NOMO-1 treated with DMSO at 0.1 percent for 48 hours (cell line): Measurements from ENCODE around the gene AP5Z1.
A peak's percentile ranks its signal among the peaks of the same experiment; 100 is the strongest.

Experiments used
- DNase-seq: peaks from one replicate; lab custom pipeline; 2025; ENCODE audit not compliant: unreplicated experiment; lab: John Stamatoyannopoulos, UW

Gene AP5Z1

DNA sequence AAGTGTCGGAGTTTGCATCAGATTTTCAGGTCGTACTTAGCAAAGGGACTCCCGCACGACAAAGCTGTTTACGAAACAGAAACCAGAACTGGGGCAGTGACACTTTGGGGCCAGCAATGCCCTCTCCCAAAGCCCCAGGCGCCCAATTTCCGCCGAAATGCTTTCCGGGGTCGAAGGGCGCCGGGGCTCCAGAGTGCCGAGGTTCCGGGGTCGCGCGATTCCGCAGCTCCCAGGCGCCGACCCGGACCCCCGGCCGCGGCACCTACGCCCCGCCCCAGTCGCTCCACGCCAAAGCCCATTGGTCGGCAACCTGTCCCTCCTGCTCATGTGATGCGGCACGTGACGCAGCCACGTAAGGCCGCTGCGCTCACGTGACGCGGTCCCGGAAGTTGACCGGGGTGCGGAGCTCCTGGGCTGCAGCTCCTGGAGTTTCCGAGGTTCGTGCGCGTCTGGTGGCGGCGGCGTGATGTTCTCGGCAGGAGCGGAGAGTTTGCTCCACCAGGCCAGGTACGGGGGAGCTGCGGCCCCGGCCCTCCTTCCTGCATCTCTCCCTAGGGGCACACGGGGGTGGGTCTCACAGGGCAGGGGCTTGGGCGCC, at the start of gene AP5Z1:
TSS of gene AP5Z1 (plus strand) at position 374 of the 598 bp plus-strand sequence. CDS start at position 467, 93 bp downstream.
- peak; percentile 91 for DNase-seq

- no peak for DNase-seq
Observed at GRCh38 chr7:4725850-4726450, 49.5 kb upstream of the AP5Z1 start.

DNA sequence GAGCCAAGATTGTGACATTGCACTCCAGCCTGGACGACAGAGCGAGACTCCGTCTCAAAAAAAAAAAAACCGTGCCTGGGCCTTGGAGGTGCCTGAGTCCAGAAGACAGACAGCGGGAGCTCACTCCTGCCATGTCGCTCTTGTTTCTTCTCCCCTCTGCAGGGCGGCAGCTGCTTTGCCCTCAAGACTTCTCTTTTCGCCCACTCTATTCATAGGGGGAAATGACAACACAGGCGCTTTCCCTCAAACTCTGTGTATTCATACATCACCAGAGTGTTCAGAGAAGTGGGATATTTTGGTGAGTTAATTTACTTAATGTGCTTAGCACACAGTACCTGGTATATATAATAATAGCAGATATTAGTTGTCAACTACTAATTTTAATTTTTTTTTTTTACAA, 48.9 kb upstream of the AP5Z1 start:
- no peak for DNase-seq

GRCh38 chr7:4727914-4728705, 47.3 kb upstream of the AP5Z1 start:
- no peak for DNase-seq

DNA sequence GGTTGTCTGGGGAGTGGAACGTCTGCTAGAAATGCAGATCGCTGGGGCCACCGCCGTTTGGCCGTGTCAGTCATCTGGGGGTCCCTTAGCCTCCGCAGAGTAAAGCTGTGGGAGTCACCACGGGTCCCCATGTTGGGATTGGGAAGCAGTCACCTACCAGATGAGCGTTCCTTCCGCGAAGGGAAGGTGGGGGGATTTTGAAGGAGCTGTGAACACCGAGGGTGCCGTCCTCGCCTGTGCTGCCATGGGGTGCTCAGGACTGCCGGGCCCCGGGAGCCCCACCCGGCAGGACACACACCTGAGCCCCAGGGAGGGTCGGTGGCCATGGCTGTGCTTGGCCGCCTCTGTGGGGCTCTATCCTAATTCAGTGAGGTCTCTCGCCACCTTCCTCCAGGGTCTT, 46.2 kb upstream of the AP5Z1 start:
- DNase-seq: no peak

GRCh38 chr7:4730276-4730675, 45.1 kb upstream of the AP5Z1 start:
- no peak for DNase-seq

GRCh38 chr7:4730971-4731370, 44.5 kb upstream of the AP5Z1 start:
- DNase-seq: no peak

- DNase-seq: no peak
Observed at GRCh38 chr7:4731803-4732202, 43.6 kb upstream of the AP5Z1 start.

GRCh38 chr7:4733936-4734528, 41.4 kb upstream of the AP5Z1 start:
- DNase-seq: no peak

DNA sequence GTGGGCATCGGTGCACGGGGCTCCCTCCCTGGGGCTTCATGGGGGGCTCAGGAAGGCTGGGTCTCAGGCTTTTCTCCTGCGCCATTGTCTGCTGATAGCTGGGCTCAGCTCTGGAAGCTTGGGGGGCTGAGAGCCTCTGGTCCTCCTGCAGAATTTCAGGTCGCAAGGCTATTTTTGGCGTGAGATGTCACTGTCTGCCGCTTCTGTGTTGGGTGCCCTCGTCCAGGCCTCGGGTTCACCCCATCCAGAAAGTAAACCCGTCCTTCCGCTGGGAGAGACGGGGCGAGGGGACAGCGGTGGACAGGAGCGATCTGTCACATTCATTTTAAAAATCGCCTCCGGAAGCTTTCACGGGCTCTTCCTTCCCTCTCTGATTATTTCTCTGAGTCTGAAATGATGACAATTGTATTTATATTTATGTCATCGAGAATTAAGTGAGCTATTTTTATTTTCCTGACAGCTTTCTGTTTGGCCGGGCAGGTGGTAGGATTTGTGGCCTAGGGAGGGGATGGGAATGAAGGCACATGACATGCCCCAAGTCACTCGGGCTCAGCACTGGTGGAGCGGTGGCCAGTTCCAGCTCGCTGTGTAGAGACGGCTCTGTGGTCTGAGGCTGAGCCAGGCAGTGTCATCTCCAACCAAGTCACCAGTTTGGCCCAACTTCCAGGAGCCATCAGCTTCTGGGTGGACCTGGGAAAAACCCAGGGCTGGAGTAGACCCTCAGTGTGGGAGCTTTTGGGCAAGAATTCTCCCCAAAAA, 40.7 kb upstream of the AP5Z1 start:
- DNase-seq: no peak

- DNase-seq: no peak
Observed at GRCh38 chr7:4737300-4737699, 38.1 kb upstream of the AP5Z1 start.

- no peak for DNase-seq
Observed at GRCh38 chr7:4738711-4739527, 36.5 kb upstream of the AP5Z1 start.

GRCh38 chr7:4739528-4739992, 35.9 kb upstream of the AP5Z1 start:
- no peak for DNase-seq

- no peak for DNase-seq
Observed at GRCh38 chr7:4740796-4741195, 34.6 kb upstream of the AP5Z1 start.

DNA sequence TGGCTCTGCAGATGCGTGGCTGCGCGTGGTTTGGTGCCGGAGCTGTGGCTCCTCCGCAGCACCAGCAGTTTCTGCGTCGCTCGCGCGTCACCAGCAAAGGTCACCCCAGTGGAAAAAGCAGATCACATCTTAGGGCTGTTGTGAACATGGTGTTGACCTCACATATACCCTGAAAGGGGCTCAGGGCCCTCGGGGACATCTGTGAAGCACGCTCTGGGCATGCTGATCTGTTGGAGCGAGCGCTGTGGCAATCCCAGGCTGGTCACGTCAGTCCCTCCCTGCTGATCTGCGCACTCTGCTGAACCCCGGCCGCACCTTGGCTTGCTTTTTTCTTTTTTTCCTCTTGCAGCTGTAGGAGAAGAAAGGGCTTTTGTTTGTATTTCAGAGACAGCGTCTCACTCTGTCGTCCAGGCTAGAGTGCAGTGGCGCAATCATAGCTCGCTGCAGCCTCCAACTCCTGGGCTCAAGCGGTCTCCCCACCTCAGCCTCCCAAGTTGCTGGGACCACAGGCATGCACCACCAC, 33.3 kb upstream of the AP5Z1 start:
- no peak for DNase-seq

DNA sequence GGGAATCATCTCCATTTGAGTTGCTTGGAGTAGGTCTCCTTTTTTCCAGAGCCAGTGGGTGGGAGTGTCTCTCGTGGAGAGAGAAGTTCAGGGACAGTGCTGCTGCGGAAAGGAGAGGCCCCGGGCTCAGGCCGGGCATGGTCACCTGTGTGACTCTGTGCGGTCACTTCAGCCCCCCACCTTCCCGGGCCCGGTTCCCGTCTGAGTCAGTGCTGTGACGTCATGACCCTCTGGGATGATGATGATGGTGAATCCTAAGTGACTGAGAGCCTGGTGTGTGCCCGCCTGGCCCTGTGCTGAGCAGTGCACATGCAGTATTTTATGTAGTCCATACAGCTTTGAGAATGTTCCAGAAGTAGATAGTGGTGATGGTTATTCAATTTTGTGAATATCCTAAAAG, 32.6 kb upstream of the AP5Z1 start:
- no peak for DNase-seq

- peak; percentile 65 for DNase-seq
Observed at GRCh38 chr7:4744391-4745264, 30.8 kb upstream of the AP5Z1 start.

DNA sequence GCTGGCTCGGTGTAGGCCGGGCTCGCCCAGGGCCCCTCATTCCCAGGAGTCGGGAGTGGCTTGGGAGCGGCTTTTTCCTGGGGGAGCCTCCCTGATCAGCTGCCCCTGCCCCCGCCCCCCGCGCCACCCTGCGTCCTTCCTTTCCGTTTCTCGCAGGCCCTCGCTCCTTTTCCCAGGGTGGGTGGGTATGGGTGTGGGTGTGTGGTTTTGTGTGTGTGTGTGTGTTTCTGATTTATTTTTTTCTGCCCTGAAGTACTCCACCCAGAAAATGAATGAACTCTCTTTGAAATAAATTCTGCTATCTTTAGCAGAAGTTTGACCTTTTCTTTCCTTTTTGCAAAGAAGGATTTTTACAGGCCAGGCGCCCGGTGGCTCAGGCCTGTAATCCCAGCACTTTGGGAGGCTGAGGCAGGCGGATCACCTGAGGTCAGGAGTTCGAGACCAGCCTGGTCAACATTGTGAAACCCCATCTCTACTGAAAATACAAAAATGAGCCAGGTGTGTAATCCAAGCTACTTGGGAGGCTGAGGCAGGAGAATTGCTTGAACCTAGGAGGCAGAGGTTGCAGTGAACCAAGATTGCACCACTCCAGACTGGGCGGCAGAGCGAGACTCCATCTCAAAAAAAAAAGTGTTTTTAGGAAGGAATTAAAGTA, 30.0 kb upstream of the AP5Z1 start:
- peak; percentile 21 for DNase-seq
